ENCODE data around the gene PHLDB2.

- TF ChIP-seq CTCF (IDR thresholded peaks at IDR 0.05) = no peak
- TF ChIP-seq POLR2A (IDR thresholded peaks at IDR 0.05) = no peak
Observed at GRCh38 chr3:111906656-111907055, 47.6 kb downstream of the PHLDB2 start.
